ENCODE results near the gene ACRBP.

- TF ChIP-seq CTCF (IDR thresholded peaks at IDR 0.05) = no peak
- no peak for TF ChIP-seq POLR2AphosphoS5 (IDR thresholded peaks at IDR 0.05)
- TF ChIP-seq POLR2A (IDR thresholded peaks at IDR 0.05) = no peak
- no peak for TF ChIP-seq EP300 (IDR thresholded peaks at IDR 0.05)
Measured at GRCh38 chr12:6615802-6616201, 31.4 kb downstream of the ACRBP start.

Data from suprapubic skin (tissue), 4 donors.